ENCODE measurements around the gene SLC22A16. TPM values are rescaled to one million over a fixed set of nuclear protein-coding genes. Genes with fewer than 3 reads are reported as not detected.

SLC22A16 gene
- total and polyA plus RNA-seq, 8 donors: 0.30 to 0.92 (median 0.31) TPM; not detected in 5

- TF ChIP-seq POLR2A (IDR thresholded peaks at IDR 0.05) (no peak), EP300 (IDR thresholded peaks at IDR 0.05) (no peak), POLR2AphosphoS5 (IDR thresholded peaks at IDR 0.05) (no peak), CTCF (IDR thresholded peaks at IDR 0.05) (no peak)
- no peaks in the 10 kb centered on the region for H3K36me3 ChIP-seq
- H3K9me3 ChIP-seq: no peaks in the 10 kb centered on the region
- no peaks in the 10 kb centered on the region for H3K27me3 ChIP-seq
- no peak overlapping the region for H3K4me3 ChIP-seq
- intact Hi-C loops (cut with DNase I; ENCODE audit: low total_unique reads): no loop called here
- H3K4me1 ChIP-seq: peaks cover 0 to 15% (median 4%) of the 10 kb centered on the region in 4 donors
- no peak for DNase-seq
- no peak overlapping the region for H3K27ac ChIP-seq
- 50 to 100% (median 89%) methylated on average over 1 of the region's 1 CpG for WGBS, 5 donors
Measured at GRCh38 chr6:110486756-110487155, 10.3 kb upstream of the SLC22A16 start.

GRCh38 chr6:110485491-110485890, 9.1 kb upstream of the SLC22A16 start:
- Histone ChIP-seq H3K9me3 (peaks cover 0 to 8% (median 2%) of the 10 kb centered on the region in 4 donors), H3K4me3 (no peak overlapping the region), H3K4me1 (peaks cover 0 to 8% (median 0%) of the 10 kb centered on the region in 4 donors), H3K27ac (no peak overlapping the region), H3K36me3 (no peaks in the 10 kb centered on the region), H3K27me3 (no peaks in the 10 kb centered on the region)
- TF ChIP-seq CTCF (IDR thresholded peaks at IDR 0.05) (no peak), POLR2A (IDR thresholded peaks at IDR 0.05) (no peak), POLR2AphosphoS5 (IDR thresholded peaks at IDR 0.05) (no peak), EP300 (IDR thresholded peaks at IDR 0.05) (no peak)
- intact Hi-C loops (cut with DNase I; ENCODE audit: low total_unique reads): no loop called here
- WGBS, 5 donors: 54 to 66% (median 56%) methylated on average over 5 of the region's 5 CpGs
- no peak for DNase-seq

GRCh38 chr6:110484321-110484720, 7.9 kb upstream of the SLC22A16 start:
- H3K9me3 ChIP-seq: peaks cover 0 to 8% (median 2%) of the 10 kb centered on the region in 4 donors
- TF ChIP-seq POLR2AphosphoS5 (IDR thresholded peaks at IDR 0.05): no peak
- TF ChIP-seq POLR2A (IDR thresholded peaks at IDR 0.05): no peak
- TF ChIP-seq CTCF (IDR thresholded peaks at IDR 0.05): no peak
- no peak for TF ChIP-seq EP300 (IDR thresholded peaks at IDR 0.05)
- intact Hi-C loops (cut with DNase I; ENCODE audit: low total_unique reads): no loop called here
- peaks cover 0 to 8% (median 0%) of the 10 kb centered on the region in 4 donors for H3K4me1 ChIP-seq
- no peaks in the 10 kb centered on the region for H3K36me3 ChIP-seq
- H3K4me3 ChIP-seq: no peak overlapping the region
- H3K27me3 ChIP-seq: no peaks in the 10 kb centered on the region
- H3K27ac ChIP-seq: no peak overlapping the region
- peak in 1 of 2 donors; percentile 28 for DNase-seq
- 28 to 59% (median 51%) methylated on average over 2 of the region's 2 CpGs for WGBS, 5 donors

GRCh38 chr6:110482774-110483400, 6.5 kb upstream of the SLC22A16 start:
- Histone ChIP-seq H3K4me1 (peaks cover 0 to 8% (median 0%) of the 10 kb centered on the region in 4 donors), H3K36me3 (no peaks in the 10 kb centered on the region), H3K4me3 (no peak overlapping the region), H3K9me3 (peaks cover 0 to 8% (median 2%) of the 10 kb centered on the region in 4 donors), H3K27ac (no peak overlapping the region), H3K27me3 (no peaks in the 10 kb centered on the region)
- WGBS, 5 donors: 80 to 89% (median 83%) methylated on average over 7 of the region's 7 CpGs
- no peak for DNase-seq
- TF ChIP-seq CTCF (IDR thresholded peaks at IDR 0.05) (no peak), POLR2A (IDR thresholded peaks at IDR 0.05) (no peak), POLR2AphosphoS5 (IDR thresholded peaks at IDR 0.05) (no peak), EP300 (IDR thresholded peaks at IDR 0.05) (no peak)
- intact Hi-C loops (cut with DNase I; ENCODE audit: low total_unique reads): no loop called here
